Fibroblast of mammary gland (primary cell): ENCODE data around the gene AP5S1.

ENCODE experiments used
- DNase-seq: peaks from one replicate; pipeline ENCODE4 v3.0.0-alpha.2; 2010; ENCODE audit warnings: low read depth
- H3K4me3 ChIP-seq: 2 replicates; pipeline ENCODE4 v1.5.1; 2011; ENCODE audit warnings: low read depth, mild to moderate bottlenecking, low read length, moderate library complexity; ENCODE audit not compliant: control insufficient read depth
- CTCF ChIP-seq: conservative IDR thresholded peaks from 2 replicates; pipeline ENCODE4 v1.5.1; 2011; ENCODE audit warnings: low read depth, low read length, inconsistent platforms; ENCODE audit not compliant: control insufficient read depth, insufficient read depth

AP5S1 gene

GRCh38 chr20:3846378-3846739 lies 26.0 kb downstream of the AP5S1 start:
- TF ChIP-seq CTCF: no peak
- no peak for DNase-seq
- H3K4me3 ChIP-seq: peak overlapping the region; percentile 81

GRCh38 chr20:3846740-3847428 lies 26.5 kb downstream of the AP5S1 start, which contains the start of gene MAVS:
TSS of gene MAVS (plus strand) at chr20:3846834. CDS start at chr20:3854625, 7,791 bp downstream.
- H3K4me3 ChIP-seq: peak within 1 kb of the TSS; percentile 81
- DNase-seq: peak; percentile 63
- no peak for TF ChIP-seq CTCF

GRCh38 chr20:3847429-3847940 lies 27.1 kb downstream of the AP5S1 start:
- H3K4me3 ChIP-seq: peak overlapping the region; percentile 81
- peak; percentile 31 for DNase-seq
- TF ChIP-seq CTCF: no peak

GRCh38 chr20:3848565-3848964 lies 28.2 kb downstream of the AP5S1 start:
- no peak for TF ChIP-seq CTCF
- DNase-seq: no peak
- no peak overlapping the region for H3K4me3 ChIP-seq

- no peak overlapping the region for H3K4me3 ChIP-seq
- no peak for TF ChIP-seq CTCF
- DNase-seq: no peak
Measured at GRCh38 chr20:3854462-3854871, 34.1 kb downstream of the AP5S1 start.

- H3K4me3 ChIP-seq: no peak overlapping the region
- DNase-seq: no peak
- TF ChIP-seq CTCF: no peak
Measured at GRCh38 chr20:3857405-3857804, 37.1 kb downstream of the AP5S1 start.
